ENCODE results near the gene BRCA2. TPM values are rescaled to one million over a fixed set of nuclear protein-coding genes. Genes with fewer than 3 reads are reported as not detected.

The BRCA2 gene
- total RNA-seq, 4 donors from 2014 or later: 0.56 to 6.3 (median 0.82) TPM

GRCh38 chr13:32310134-32310706 lies 5.1 kb upstream of the BRCA2 start:
- 31 to 37% methylated on average over 12 of the region's 12 CpGs for WGBS, 2 donors
- no peaks in the 10 kb centered on the region for H3K4me1 ChIP-seq
- H3K9me3 ChIP-seq: no peaks in the 10 kb centered on the region
- no peaks in the 10 kb centered on the region for H3K36me3 ChIP-seq
- intact Hi-C loops (cut with DNase I): no loop called here
- TF ChIP-seq POLR2A (IDR thresholded peaks at IDR 0.05): no peak
- TF ChIP-seq, protein P1, sequence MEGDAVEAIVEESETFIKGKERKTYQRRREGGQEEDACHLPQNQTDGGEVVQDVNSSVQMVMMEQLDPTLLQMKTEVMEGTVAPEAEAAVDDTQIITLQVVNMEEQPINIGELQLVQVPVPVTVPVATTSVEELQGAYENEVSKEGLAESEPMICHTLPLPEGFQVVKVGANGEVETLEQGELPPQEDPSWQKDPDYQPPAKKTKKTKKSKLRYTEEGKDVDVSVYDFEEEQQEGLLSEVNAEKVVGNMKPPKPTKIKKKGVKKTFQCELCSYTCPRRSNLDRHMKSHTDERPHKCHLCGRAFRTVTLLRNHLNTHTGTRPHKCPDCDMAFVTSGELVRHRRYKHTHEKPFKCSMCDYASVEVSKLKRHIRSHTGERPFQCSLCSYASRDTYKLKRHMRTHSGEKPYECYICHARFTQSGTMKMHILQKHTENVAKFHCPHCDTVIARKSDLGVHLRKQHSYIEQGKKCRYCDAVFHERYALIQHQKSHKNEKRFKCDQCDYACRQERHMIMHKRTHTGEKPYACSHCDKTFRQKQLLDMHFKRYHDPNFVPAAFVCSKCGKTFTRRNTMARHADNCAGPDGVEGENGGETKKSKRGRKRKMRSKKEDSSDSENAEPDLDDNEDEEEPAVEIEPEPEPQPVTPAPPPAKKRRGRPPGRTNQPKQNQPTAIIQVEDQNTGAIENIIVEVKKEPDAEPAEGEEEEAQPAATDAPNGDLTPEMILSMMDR (IDR thresholded peaks at IDR 0.05): peak; percentile 55 to 81 (median 73)
- no peaks in the 10 kb centered on the region for H3K27me3 ChIP-seq
- no peak overlapping the region for H3K27ac ChIP-seq
- DNase-seq: peak; percentile 7 to 9
- H3K4me3 ChIP-seq (replicated peaks in 1 of 3): no peak overlapping the region

- no peak overlapping the region for H3K4me3 ChIP-seq (replicated peaks in 1 of 3)
- no peaks in the 10 kb centered on the region for H3K27me3 ChIP-seq
- WGBS, 2 donors: 88 to 94% methylated on average over 19 to 26 of the region's 36 CpGs
- DNase-seq: no peak
- no peak for TF ChIP-seq POLR2A (IDR thresholded peaks at IDR 0.05)
- TF ChIP-seq, protein P1 (IDR thresholded peaks at IDR 0.05): no peak
- peaks cover 0 to 4% of the 10 kb centered on the region in 2 donors for H3K4me1 ChIP-seq
- H3K9me3 ChIP-seq: no peaks in the 10 kb centered on the region
- intact Hi-C loops (cut with DNase I): no loop called here
- no peaks in the 10 kb centered on the region for H3K36me3 ChIP-seq
- no peak overlapping the region for H3K27ac ChIP-seq
These were observed 4.0 kb upstream of the BRCA2 start for GRCh38 chr13:32311188-32311897.

DNA sequence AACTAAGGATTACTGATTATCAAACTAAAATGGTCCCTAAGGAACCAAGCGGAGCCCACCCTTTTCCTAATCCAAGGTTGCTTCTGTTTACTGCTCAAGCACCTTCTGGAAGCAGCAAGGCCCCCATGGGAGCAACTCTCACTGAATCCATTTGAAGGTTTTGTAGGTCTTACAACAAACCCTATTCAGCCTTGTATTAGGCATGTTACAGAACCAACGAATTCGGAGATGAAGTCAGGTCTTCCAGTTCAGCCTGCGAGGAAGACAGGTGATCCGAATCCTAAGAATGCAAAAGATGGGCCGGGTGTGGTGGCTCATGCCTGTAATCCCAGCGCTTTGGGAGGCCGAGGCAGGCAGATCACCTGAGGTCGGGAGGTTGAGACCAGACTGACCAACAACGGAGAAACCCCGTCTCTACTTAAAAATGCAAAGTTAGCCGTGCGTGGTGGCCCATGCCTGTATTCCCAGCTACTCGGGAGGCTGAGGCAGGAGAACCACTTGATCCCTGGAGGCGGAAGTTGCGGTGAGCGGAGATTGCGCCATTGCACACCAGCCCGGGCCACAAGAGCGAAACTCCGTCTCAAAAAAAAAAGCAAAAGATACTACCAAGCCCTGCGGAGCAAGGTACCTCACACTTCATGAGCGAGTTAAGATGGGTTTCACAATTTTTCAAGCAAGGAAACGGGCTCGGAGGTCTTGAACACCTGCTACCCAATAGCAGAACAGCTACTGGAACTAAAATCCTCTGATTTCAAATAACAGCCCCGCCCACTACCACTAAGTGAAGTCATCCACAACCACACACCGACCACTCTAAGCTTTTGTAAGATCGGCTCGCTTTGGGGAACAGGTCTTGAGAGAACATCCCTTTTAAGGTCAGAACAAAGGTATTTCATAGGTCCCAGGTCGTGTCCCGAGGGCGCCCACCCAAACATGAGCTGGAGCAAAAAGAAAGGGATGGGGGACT lies 754 bp upstream of the BRCA2 start:
- Histone ChIP-seq H3K4me3 (replicated peaks in 1 of 3) (peak overlapping the region; percentile 22 to 53 (median 36)), H3K27ac (peak overlapping the region; percentile 76 to 93 (median 92)), H3K9me3 (no peaks in the 10 kb centered on the region), H3K27me3 (no peaks in the 10 kb centered on the region), H3K4me1 (peaks cover 0 to 5% of the 10 kb centered on the region in 2 donors), H3K36me3 (no peaks in the 10 kb centered on the region)
- 70 to 72% methylated on average over 32 of the region's 32 CpGs for WGBS, 2 donors
- intact Hi-C loops (cut with DNase I): no loop called here
- TF ChIP-seq, protein P1 (IDR thresholded peaks at IDR 0.05): no peak
- TF ChIP-seq POLR2A (IDR thresholded peaks at IDR 0.05): no peak
- DNase-seq: peak; percentile 27 to 33

DNA sequence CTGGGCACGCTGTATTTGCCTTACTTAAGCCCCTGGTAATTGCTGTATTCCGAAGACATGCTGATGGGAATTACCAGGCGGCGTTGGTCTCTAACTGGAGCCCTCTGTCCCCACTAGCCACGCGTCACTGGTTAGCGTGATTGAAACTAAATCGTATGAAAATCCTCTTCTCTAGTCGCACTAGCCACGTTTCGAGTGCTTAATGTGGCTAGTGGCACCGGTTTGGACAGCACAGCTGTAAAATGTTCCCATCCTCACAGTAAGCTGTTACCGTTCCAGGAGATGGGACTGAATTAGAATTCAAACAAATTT lies 676 bp downstream of the BRCA2 start:
- DNase-seq: no peak
- Histone ChIP-seq H3K9me3 (no peaks in the 10 kb centered on the region), H3K4me1 (peaks cover 0 to 5% of the 10 kb centered on the region in 2 donors), H3K36me3 (no peaks in the 10 kb centered on the region), H3K4me3 (replicated peaks in 1 of 3) (peak overlapping the region; percentile 22 to 53 (median 36)), H3K27ac (no peak overlapping the region), H3K27me3 (no peaks in the 10 kb centered on the region)
- intact Hi-C loops (cut with DNase I): no loop called here
- 0% methylated on average over 12 to 13 of the region's 13 CpGs for WGBS, 2 donors
- TF ChIP-seq, protein P1 (IDR thresholded peaks at IDR 0.05): no peak
- TF ChIP-seq POLR2A (IDR thresholded peaks at IDR 0.05): no peak

All from thyroid gland (tissue), 4 donors.